Esophagus mucosa (tissue), 1 donor: Measurements from ENCODE around the gene ADAMTS13. TPM values are rescaled to one million over a fixed set of nuclear protein-coding genes. Genes with fewer than 3 reads are reported as not detected.
A peak's percentile ranks its signal among the peaks of the same experiment; 100 is the strongest.

Source experiments
- ATAC-seq: fragments of 200-7000 bp; cut with Tn5 transposase; one replicate; pipeline ENCODE4 v1.9.1; 2020
- total RNA-seq: library from RNA; stranded (reverse); gene quantifications from one replicate; pipeline ENCODE4 v1.2.4, GENCODE V29; 2023
- donor health status: DM: yes; HTN: yes; CAD: no.

ADAMTS13 gene
- total RNA-seq, 1 donor from 2014 or later: 0.92 TPM

DNA sequence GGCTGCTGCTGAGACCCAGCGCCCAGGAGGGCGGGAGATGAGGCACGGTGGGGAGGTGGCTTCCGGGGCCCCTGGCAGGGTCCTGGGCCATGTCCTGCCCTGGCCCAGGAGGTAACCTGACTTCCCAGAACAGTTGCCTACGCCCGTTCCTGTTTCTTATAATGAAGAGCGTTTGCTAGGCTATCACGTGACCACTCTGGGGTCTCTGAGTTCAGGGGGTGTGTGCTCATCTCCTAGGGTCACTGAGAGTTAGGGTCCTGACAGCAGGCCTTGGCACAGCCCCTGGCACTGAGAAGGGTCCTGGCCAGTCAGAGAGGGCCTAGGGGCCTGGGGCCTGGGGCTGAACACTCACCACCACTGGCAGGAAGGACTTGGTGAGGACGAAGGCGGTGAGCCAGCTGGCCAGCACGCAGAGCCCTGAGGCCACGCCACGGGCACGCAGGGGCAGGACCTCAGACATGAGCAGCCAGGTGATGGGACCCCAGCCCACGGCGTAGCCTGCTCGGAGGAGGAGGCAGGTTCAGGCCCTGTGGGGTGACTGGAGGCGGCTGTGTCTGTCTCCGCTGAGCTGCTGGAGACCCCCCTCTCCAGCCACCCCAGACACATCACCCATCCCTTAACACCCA, 50.7 kb downstream of the ADAMTS13 start:
- ATAC-seq: no peak

DNA sequence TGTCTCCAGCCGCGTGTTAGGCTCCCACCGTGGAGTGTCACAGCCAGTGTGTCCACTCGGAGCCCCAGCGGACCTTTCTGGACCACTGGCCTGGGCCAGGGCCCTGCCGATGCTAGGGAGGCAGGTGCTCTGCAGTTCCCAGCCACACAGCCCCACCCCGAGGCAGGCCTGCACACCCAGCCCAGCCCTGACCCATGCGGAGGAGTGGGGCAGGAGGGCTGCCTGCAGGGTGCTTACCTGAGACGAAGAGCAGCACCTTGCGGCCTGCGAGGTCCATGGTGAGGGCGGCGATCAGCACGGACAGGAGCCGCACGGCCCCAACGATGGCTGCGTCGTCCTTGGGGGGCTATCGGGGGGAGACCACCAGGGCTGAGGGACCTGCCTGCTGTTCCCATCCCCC, 51.6 kb downstream of the ADAMTS13 start:
- ATAC-seq: no peak

DNA sequence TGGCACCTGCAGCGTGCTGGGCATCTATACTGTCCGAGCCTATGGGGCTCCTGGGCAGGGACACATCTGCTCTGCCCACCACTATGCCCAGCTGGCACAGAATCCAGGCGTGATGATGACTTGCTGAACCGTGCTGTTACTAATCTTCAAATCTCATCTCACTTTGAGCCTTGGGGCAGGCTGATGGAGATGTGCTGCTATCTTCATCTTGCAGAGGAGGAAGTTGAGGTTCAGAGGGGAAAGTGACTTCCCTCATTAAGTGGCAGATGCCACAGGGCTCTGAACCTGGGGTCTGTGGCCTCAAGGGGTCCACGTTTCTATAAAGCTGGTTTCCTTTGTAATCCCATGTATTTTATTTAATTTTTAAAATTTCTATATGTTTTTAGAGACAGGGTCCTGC, 52.0 kb downstream of the ADAMTS13 start:
- no peak for ATAC-seq

DNA sequence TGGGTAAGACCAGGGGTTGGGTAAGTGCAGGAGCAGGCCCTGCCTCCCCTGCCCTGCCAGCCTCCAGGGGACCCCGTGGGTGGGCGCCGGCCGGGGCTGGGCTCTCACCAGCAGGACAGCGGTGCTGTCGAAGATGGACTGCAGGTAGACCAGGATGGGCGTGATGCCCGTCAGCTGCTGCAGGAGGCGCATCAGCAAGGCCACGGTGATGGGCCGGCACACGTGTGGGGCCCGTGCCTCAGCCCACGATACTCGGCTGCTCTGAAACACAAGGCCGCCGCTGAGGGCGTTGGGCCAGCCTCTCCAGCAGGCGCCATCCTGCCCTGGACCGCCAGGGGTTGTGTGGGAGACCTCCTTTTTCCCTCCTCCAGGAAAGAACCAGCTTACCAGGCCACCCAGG, 52.7 kb downstream of the ADAMTS13 start:
- no peak for ATAC-seq

DNA sequence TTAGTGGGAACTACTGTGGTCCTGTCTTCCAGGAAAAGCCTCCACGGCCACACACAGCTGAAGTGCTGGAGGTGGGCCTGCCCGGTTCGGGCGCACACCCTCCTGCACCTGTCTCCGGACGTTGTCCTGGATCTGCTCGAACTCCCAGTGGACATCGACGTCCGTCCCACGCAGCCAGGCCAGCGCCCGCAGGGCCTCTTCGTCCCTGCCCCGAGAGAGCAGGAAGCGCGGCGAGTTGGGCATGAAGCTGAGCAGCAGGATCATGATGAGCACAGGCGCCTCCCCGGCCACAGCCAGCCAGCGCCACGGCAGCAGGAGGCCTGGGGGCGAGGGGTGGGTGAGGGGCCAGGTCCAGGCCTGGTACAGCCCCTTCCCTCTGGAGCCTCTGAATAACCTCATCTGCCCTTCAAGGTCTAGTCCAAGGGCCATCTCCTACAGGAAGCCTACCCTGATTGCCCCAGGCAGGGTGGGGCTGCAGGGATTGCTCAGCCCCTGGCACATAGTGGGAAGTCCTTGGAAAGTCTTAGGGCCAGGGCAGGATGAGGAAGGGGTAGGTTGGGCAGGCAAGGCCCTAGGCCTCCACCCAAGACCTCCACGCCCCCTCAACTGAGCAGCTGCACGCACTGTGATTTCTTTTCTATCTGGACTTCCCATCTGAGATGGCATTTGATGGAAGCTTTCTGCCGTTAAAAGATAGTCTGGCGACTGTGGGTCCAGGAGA, 53.3 kb downstream of the ADAMTS13 start:
- ATAC-seq: no peak

DNA sequence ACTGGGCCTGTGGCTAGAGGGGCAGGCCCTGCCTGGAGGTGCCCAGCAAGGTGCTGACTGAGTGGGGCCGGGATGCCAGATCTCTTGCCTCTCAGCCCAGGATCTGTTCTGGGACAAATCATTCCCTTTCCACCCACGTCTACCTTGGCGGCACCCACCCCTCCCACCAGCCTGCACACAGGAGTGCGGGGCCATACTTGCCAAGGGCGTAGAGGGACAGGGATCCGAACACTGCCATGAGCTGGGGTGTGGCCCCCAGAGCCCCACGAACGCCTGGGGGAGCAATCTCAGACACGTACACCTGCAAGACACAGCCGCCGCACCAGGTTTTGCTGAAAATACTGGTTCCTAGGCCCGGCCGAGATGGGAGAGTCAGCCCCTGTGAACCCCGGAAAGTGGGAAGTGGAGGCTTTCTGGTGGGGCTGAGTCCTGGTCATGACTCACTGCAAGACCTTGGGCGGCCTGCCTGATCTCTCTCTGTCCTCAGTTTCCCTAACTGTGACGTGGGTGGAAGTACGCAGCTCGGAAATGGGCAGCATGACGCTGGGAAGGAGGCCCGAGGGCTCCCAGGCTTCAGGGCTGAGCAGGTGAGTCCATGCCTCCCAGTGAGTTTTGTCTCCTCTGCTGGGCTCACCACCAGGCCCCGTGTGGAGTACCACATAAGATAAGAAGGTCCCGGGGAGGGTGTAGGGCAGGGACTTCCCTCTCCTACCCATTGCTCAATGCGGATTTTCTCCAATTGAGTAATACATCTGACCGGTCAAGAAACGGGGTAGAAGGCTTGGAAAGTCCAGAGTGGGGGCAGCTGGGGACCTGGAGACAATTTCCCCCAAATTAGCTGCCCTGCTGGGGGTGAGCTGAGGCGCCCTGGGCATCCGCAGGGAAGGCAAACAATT, 54.1 kb downstream of the ADAMTS13 start:
- ATAC-seq: no peak

DNA sequence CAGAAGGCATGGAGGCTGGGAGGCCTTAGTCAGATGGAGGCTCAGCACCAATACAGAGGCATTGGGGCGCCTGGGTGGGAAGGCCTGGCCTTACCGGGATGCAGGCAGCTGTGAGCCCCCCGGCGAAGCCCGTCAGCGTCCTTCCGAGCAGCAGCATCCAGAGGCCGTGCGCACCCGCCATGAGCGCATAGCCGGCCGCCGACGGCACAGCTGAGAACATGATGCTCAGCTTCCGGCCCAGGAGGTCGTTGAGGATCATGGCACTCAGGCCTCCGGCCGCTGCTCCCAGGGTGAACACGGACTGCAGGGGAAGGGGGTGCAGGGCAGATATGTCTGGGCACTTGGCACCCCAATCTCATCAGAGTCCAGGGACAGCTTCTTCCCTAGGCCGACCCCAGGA, 54.8 kb downstream of the ADAMTS13 start:
- ATAC-seq: no peak

DNA sequence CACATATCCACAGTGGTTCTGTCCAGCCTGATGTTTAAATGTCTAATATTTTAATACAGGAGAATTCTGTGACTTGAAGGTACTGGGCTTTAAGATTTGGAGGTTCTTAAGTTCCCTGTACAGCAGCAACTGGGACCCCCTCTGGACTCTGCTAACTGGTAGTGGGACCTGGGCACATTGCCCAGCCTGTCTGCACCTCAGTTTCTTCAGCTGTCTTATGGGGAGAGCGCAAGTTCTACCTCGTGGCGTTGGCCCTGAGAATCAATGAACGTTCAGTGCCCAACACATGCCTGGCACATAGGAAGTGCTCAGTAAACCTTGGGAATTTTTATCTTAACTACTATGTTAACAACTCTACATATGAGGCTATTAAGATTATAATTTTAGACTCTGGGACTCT, 55.3 kb downstream of the ADAMTS13 start:
- ATAC-seq: no peak

DNA sequence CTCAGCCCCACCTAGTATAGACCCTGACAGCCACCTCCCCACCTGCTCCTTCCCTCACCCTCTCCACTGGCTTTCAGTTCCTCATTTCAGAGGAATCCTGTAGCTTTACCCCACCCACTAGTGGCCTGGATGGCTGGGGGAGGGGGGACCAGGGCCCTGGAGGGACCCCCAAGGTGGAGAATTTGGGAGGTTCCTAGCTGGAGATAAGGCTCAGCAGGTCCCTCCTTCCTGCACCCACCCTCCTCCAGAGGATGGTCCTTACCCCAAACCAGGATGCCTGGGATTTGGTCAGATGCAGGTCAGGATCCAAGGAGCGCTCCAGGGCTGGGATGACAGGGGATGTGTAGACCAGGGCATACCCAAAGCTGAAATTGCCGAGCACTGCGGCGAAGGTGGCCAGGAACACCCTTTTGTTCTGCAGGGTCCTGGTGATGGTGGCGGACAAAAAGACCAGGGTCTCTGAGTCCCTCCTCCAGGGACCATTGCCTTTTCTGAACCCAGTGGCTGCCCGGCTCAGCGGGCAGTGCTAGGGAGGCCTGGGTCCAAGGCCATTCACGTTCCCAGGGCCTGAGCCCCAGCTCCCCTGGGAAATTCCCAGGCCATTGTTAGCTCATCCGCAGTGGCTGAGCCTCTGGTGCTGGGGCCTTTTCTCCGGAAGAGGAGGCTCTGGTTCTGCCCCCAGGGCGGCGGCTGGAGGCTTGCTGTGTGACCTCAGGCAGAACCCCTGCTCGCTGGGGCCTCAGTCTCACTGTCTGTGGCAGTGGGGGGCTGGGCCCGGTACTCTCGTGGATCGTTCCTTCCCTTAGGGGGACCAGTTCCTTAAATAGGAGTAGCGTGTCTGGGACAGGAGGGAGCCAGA, 56.1 kb downstream of the ADAMTS13 start:
- ATAC-seq: peak; percentile 28

DNA sequence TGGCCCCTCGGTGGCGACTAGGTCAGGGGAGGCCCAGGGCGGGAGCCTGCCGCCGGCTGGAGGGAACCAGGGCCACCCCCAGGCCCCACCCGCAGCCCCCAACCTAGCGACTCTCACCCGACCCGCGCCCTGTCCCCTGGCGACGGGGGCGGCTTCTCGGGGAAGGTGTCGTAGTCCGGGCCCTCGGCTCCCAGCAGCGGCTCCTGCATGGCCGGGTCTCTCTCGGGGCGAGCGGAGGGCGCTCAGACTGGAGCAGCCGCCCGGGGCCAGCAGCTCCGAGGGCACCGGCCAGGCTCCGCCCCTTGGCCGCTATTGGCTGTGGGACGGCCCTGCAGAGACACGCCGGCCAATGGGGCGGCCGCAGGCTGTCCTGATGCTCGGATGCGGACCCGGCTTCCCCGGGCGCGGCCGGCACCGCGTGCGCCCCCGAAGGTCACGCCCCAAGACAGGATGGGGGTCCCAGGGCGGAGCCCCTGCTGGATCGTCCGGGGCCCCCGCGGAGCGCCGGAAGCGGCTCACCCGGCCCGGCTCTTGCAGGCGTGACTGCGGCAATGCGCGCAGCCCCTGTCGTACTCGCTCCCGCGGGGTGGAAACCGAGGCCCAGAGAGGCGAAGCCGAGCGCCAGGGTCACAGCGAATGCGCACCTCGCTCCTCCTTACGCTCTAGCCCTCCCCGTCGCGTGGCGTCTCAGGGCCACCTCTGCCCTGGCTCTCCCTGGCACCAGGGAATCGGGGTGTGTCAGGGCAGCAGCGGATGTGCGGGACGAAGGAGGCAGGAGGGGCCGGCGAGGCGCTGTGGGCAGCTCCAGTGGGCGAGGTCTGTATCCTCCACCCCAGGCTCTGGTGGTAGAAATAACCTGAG, 56.9 kb downstream of the ADAMTS13 start, which contains the start of gene SLC2A6:
Gene SLC2A6 (minus strand): TSS at position 249 of the 861 bp plus-strand sequence. CDS start 40 bp downstream, at position 209.
- ATAC-seq: peak; percentile 87

DNA sequence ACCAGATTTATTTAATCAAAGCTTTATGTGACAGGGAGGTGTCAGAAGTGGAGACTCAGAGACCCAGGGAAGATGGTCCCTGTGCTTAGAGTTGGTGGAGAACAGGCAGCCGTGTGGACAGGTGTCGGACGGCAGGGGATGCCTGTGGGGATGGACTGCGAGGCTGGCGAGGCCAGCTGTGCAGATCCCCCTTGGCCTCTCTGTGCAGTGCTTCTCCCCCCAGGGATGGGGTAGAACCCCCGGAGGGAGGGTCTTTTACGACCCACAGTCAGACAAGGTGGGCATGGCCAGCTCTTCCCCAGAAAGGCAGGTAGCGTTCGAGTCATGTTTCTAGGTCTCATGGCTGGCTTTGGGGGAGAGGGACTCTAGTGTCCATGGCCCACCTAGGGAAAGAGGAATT, 61.4 kb downstream of the ADAMTS13 start:
- ATAC-seq: no peak

DNA sequence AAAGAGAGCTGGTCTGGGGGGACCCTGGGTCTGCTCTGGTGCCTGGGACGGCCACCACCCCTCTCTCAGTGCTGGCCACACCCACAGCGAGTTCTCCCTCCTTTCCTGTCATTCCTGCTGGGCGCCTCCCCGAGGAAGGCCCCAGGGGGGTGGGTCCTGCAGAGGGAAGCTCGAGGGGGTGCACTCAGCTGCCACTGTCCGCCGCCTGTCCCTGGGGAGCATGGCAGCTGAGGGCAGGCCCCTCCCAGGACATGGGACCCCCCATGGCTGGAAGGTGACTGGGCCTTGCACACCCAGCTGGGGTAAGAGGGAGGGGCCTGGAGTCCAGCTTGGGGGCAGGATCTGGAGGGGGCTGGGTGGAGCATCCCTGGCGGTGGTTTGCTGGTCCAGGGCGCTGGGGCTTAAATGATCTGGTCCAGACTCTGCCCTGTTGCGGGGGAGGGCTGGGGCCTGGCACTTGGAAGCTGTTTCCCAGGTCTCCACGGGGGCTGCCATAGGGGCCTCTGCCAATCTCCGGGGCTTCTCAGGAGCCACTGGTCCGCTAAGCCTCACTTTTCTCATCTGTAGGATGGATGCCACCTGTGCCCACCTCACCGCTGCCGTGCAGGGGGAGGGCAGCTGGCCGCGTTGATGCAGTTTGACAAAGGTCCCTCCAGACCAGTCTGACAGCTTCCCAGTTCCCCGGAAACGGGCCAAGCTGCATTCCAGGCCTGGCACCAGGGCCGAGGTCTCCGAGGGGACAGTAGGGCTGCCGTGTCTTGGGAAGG, 62.7 kb downstream of the ADAMTS13 start:
- ATAC-seq: no peak

DNA sequence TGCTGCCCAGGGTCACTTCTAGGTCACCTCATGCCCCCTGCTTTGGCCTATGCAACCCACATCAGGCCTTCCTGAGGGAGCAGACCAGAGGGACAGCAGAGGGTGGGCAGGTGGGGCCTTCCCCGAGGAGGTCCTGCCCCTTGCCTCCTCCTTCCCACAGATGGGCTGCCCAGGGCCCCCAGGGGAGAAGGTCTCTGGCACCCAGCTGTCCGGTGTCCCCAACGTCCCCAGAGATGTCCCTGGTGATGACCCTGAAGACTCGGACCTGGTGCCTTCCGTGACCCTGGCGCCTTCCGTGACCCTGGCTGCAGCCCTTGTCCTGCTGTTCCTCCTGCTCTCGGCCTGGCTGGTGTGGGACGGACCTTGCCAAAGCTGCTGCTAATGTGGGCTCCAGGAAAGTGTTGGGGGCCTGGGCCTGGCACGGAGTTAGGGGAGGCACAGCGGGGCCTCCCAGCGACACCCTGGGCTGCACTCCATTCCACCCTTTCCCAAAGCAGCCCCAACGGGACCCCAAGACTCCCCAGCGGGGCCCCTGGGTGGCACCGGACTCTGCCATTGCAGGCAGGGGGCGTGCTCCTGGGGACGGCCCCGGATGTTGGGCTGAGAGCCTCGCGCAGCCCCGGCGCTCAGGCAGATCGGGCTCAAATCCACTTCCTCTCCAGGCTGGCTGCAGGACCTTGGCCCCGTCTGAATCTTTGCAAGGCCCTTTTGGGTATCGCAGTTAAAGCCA, 63.5 kb downstream of the ADAMTS13 start:
- peak; percentile 9 for ATAC-seq

DNA sequence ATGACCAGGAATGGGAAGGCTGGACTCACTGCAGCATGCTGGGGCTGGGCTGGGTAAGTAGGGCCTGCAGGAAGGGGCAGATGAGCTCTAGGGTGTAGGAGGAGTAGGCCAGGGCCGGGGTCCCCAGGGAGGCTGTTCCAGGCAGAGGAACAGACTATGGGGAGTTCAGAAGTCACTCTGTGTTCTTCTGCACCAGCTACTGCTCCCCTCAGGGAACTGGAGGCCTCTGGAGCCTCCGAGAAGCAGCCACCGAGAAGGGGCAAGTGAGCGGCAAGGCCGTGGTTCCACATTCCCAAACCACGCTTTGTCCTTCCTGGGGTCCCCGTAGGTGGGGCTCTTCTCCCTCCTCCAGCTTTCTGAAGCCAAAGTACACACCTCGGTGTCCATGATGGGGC, 65.2 kb downstream of the ADAMTS13 start:
- ATAC-seq: no peak

DNA sequence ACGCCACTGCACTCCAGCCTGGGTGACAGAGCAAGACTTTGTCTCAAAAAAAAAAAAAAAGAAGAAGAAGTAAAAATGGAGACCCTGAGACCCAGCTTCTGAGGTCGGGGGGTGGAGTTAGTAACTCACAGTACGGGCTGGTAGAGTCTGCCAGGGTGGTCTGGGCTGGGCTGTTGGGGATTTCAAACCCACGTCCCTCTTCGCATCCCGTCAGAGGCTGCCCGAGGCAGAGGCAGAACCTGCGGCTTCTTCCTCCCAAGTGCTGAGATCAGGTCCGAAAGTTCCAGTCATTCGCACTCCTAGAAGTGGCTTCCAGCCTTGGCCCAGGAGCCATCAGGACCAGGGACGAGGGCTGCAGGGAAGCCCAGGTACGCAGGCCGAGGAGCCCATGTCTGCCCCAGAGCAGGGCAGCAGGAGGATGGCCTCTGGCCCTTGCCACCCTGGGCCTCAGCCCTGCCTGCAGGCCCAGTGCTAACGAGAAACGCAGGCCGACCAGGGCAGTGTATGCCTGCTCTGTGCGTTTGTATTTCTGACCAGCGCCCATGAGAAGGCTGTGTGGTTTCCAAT, 66.6 kb downstream of the ADAMTS13 start:
- ATAC-seq: no peak

DNA sequence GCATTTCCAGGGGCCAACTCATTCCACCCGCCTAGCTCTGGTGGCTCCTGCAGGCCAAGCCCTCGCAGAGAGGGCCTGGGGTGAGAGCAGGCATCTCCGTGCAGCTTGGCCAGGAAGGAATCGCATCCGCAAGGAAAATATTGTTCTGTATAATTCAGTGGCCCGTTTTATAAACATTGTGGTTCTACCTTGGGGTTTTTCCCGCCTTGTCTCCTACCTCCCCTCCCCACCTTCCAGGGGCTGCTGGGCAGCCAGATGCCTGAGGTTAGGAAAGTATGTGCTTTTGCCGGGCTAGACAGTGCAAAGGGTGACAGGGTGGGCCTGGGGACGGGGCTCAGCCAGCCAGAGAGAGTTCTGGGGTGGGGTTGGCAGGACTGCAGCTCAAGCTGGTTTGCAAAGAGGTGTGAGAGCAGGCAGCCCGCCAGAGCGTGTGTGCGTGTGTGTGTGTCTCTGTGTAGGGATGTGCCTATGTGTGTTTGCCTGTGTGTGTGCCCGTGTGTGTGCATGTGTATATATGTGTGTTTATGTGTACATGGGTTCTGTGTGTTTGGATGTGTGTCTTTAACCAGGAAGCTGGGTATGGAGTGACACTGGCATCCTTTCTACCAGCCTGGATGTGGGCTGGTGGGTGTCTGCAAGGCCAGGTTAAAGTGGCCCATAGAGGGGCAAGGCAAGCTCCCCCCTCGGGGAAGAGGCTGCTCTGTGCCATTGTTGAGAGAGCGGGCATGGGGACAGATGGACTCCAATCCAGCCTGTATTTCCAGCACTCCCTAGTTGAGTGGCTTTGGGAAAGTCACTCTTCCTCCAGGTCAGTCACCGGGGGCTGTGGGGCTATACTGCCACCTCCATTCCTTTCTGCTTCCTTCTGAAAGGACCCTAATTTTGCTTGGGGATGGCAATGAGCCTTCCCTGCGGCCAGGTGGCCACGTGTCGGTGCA, 67.4 kb downstream of the ADAMTS13 start:
- ATAC-seq: no peak

DNA sequence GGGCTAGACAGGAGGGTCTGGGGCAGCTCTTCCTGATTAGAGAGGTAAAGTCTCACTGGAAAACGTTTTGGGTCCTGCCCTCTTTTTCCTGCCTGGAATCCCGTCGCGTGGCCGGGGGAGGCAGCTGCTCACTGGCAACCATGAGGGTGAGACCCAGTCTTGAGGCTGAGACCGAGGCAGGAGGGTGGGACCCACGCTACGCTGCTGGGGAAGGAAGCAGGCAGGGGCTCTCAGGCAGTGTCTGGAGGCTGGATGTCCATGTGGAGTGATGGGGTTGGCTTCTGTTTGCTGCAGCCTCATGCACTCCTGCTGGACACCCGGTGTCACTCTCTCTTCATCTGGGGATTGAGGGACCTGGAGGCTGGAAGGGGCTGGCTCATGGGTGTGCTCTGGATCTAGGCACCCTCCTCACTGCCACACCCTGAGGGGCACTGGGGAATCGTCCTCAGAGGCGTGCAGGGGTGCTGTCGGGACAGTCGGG, 68.1 kb downstream of the ADAMTS13 start:
- ATAC-seq: no peak
